HCT116 (cell line): ENCODE measurements around the gene SIVA1. TPM values are rescaled to one million over a fixed set of nuclear protein-coding genes. Genes with fewer than 3 reads are reported as not detected.

ENCODE experiments used
- ATAC-seq: fragments of 200-7000 bp; cut with Tn5 transposase; 2 replicates; pipeline ENCODE4 v1.9.1; 2020; ENCODE audit warnings: mild to moderate bottlenecking, moderate library complexity
- BruUV-seq: library from RNA; stranded (reverse); fragments of 400-500 nt; replicated peaks from 2 replicates; lab custom pipeline; 2021; lab: Mats Ljungman, UMichigan
- CTCF ChIA-PET: fragments of 300-600 bp; sonication (Branson Sonifier 250); formaldehyde crosslinking; loops from one replicate; lab custom pipeline; 2021; ENCODE audit warnings: antibody characterized with exemption; lab: Charles Lee
- POLR2A ChIA-PET: fragments of 300-600, 350-600 bp; sonication (Branson Sonifier 250); formaldehyde crosslinking; loops from one replicate; lab custom pipeline; 2021; ENCODE audit warnings: antibody characterized with exemption; lab: Charles Lee
- RAD21 ChIA-PET, 2 experiments: fragments of 300-600 bp; sonication (Branson Sonifier 250); formaldehyde crosslinking; loops; one replicate each; lab custom pipeline; 2023; ENCODE audit warnings: low total read pairs in 2 of 2; ENCODE audit not compliant: uncharacterized antibody in 2 of 2, unreplicated experiment in 2 of 2, low non-redundant PET in 1 of 2; lab: Charles Lee
- DNase-seq: peaks from one replicate; pipeline ENCODE4 v3.0.0-alpha.2; 2010; ENCODE audit warnings: low read depth, low spot score
- H2AFZ ChIP-seq: fragments of 200-600 bp; shearing (Covaris generic), sonication (generic); 2 replicates; pipeline ENCODE4 v1.6.1; 2017; ENCODE audit warnings: low read depth, mixed run types, mixed read lengths, antibody characterized with exemption, low read length; ENCODE audit not compliant: poor library complexity, severe bottlenecking
- H3K27ac ChIP-seq: 2 replicates; pipeline ENCODE4 v1.5.1; 2012; ENCODE audit warnings: low read depth, low read length
- H3K27me3 ChIP-seq: fragments of 200-600 bp; sonication (generic); 2 replicates; pipeline ENCODE4 v1.6.1; 2016; ENCODE audit warnings: mixed run types, low read length, mixed read lengths; ENCODE audit not compliant: insufficient read depth
- H3K36me3 ChIP-seq, 2 experiments: fragments of 200-500 bp in 1 of 2; fragments of 200-600 bp in 1 of 2; sonication (Bioruptor generic) in 1 of 2; sonication (generic) in 1 of 2; 2 replicates each; pipeline versions ENCODE4 v1.5.1 to v1.6.1; 2014 to 2016; ENCODE audit warnings: low read length in 2 of 2, inconsistent platforms in 1 of 2, mixed read lengths in 1 of 2, mixed run types in 1 of 2; ENCODE audit not compliant: insufficient read depth in 2 of 2, control insufficient read depth in 1 of 2
- H3K4me1 ChIP-seq, 2 experiments: fragments of 200-600 bp in 1 of 2; sonication (generic) in 1 of 2; 2 replicates each; pipeline versions ENCODE4 v1.5.1 to v1.6.1; 2012 to 2017; ENCODE audit warnings: low read length in 2 of 2, inconsistent platforms in 1 of 2, mild to moderate bottlenecking in 1 of 2, mixed read lengths in 1 of 2, mixed run types in 1 of 2, moderate library complexity in 1 of 2; ENCODE audit not compliant: insufficient read depth in 2 of 2, control insufficient read depth in 1 of 2
- H3K4me2 ChIP-seq: fragments of 200-600 bp; sonication (generic); 2 replicates; pipeline ENCODE4 v1.6.1; 2017; ENCODE audit warnings: mixed run types, low read length, mixed read lengths
- H3K4me3 ChIP-seq, 2 experiments: fragments of 200-600 bp in 1 of 2; sonication (generic) in 1 of 2; replicated peaks in 1 of 2; 2 replicates each; pipeline ENCODE4 v1.5.1; 2011 to 2016; ENCODE audit warnings: low read length in 2 of 2, control low read depth in 1 of 2, low read depth in 1 of 2, mild to moderate bottlenecking in 1 of 2, mixed read lengths in 1 of 2, mixed run types in 1 of 2
- H3K79me2 ChIP-seq: fragments of 200-600 bp; sonication (generic); 2 replicates; pipeline ENCODE4 v1.6.1; 2017; ENCODE audit warnings: mild to moderate bottlenecking, mixed run types, low read length, moderate library complexity, mixed read lengths; ENCODE audit not compliant: insufficient read depth
- H3K9ac ChIP-seq: fragments of 200-600 bp; sonication (generic); 2 replicates; pipeline ENCODE4 v1.6.1; 2016; ENCODE audit warnings: low read length, mixed read lengths
- H3K9me2 ChIP-seq: fragments of 200-600 bp; sonication (generic), shearing (Covaris generic); 2 replicates; pipeline ENCODE4 v1.6.1; 2017; ENCODE audit warnings: mixed run types, mild to moderate bottlenecking, moderate library complexity; ENCODE audit not compliant: insufficient read depth
- H3K9me3 ChIP-seq, 2 experiments: fragments of 200-500 bp in 1 of 2; fragments of 200-600 bp in 1 of 2; sonication (Bioruptor generic) in 1 of 2; sonication (generic) in 1 of 2; 2 replicates each; pipeline ENCODE4 v1.6.1; 2014 to 2017; ENCODE audit warnings: low read length in 2 of 2, mixed read lengths in 2 of 2, inconsistent platforms in 1 of 2, low read depth in 1 of 2, mild to moderate bottlenecking in 1 of 2, mixed run types in 1 of 2, moderate library complexity in 1 of 2; ENCODE audit not compliant: control insufficient read depth in 1 of 2, insufficient read depth in 1 of 2
- H4K20me1 ChIP-seq: fragments of 200-600 bp; sonication (generic), shearing (Covaris generic); 2 replicates; pipeline ENCODE4 v1.6.1; 2017; ENCODE audit warnings: mixed run types, mild to moderate bottlenecking, moderate library complexity; ENCODE audit not compliant: insufficient read depth
- CTCF ChIP-seq, 3 experiments: fragments of 200-600 bp in 1 of 3; sonication (generic) in 1 of 3; IDR thresholded peaks in 2 of 3; conservative IDR thresholded peaks in 1 of 3; 2 replicates each; pipeline ENCODE4 v1.5.1; 2012 to 2017; ENCODE audit warnings: low read depth in 2 of 3, low read length in 2 of 3, antibody characterized with exemption in 1 of 3, borderline replicate concordance in 1 of 3, control low read depth in 1 of 3, mild to moderate bottlenecking in 1 of 3, mixed read lengths in 1 of 3, mixed run types in 1 of 3, moderate library complexity in 1 of 3; ENCODE audit not compliant: insufficient read depth in 1 of 3
- EGR1 ChIP-seq: IDR thresholded peaks from 2 replicates; pipeline ENCODE4 v1.6.1; 2012; ENCODE audit warnings: low read depth
- ELF1 ChIP-seq: IDR thresholded peaks from 2 replicates; pipeline ENCODE4 v1.6.1; 2012; ENCODE audit warnings: low read depth, borderline replicate concordance
- FOSL1 ChIP-seq: IDR thresholded peaks from 2 replicates; pipeline ENCODE4 v1.6.1; 2012; ENCODE audit warnings: low read depth
- JUND ChIP-seq: IDR thresholded peaks from 2 replicates; pipeline ENCODE4 v1.6.1; 2012
- MAX ChIP-seq: IDR thresholded peaks from 2 replicates; pipeline ENCODE4 v1.6.1; 2012
- POLR2AphosphoS5 ChIP-seq: IDR thresholded peaks from 2 replicates; pipeline ENCODE4 v1.6.1; 2011; ENCODE audit warnings: mild to moderate bottlenecking, low read depth, low read length, moderate library complexity
- SIN3A ChIP-seq: IDR thresholded peaks from 2 replicates; pipeline ENCODE4 v1.6.1; 2012; ENCODE audit warnings: low read depth
- TCF7L2 ChIP-seq: IDR thresholded peaks from 2 replicates; pipeline ENCODE4 v1.7.0; 2011; ENCODE audit warnings: borderline replicate concordance, inconsistent platforms; ENCODE audit not compliant: insufficient read depth, insufficient read length; ENCODE audit errors: extremely low read depth
- ZFX ChIP-seq: fragments of 450-650 bp; IDR thresholded peaks from 2 replicates; pipeline ENCODE4 v1.6.1; 2017
- ZNF274 ChIP-seq: fragments of 200-500 bp; sonication (Bioruptor generic); IDR thresholded peaks from 2 replicates; pipeline ENCODE4 v1.6.1; 2014; ENCODE audit warnings: mild to moderate bottlenecking, low read depth, low read length, inconsistent platforms
- intact Hi-C: fragments of 100-400 bp; cut with micrococcal nuclease; formaldehyde crosslinking; loops from 2 replicates; pipeline ENCODE4 v1.10.0; 2022
- total RNA-seq: library from RNA; stranded (reverse); gene quantifications from one replicate; pipeline ENCODE4 v1.2.1, GENCODE V29; 2021; ENCODE audit not compliant: unreplicated experiment

The SIVA1 gene
- total RNA-seq, 1 experiment from 2014 or later, result 141 TPM

- intact Hi-C loops, result no loop called here
- POLR2A ChIA-PET, result no interaction called here
- TF ChIP-seq ZNF274, result no peak
- TF ChIP-seq ELF1, result no peak
- no peak for TF ChIP-seq TCF7L2
- no peak for TF ChIP-seq CTCF (IDR thresholded peaks at IDR 0.05 in 2 of 3, conservative IDR thresholded peaks at IDR 0.05 in 1 of 3; ENCODE audit: borderline replicate concordance in 1 of 3, insufficient read depth in 1 of 3, low read depth in 2 of 3, low read length in 2 of 3)
- no peak for TF ChIP-seq FOSL1
- no peak for TF ChIP-seq JUND
- TF ChIP-seq, all 23 proteins: peak for 0
- Histone ChIP-seq H3K27ac (no peak overlapping the region), H3K4me3 (no peak overlapping the region), H4K20me1 (no peaks in the 10 kb centered on the region), H2AFZ (no peak overlapping the region), H3K9me2 (no peaks in the 10 kb centered on the region), H3K4me2 (no peak overlapping the region), H3K4me1 (peaks cover 18 to 19% of the 10 kb centered on the region in 2 experiments), H3K36me3 (no peaks in the 10 kb centered on the region), H3K79me2 (no peaks in the 10 kb centered on the region), H3K9me3 (no peaks in the 10 kb centered on the region), H3K27me3 (no peaks in the 10 kb centered on the region), H3K9ac (no peak overlapping the region)
- no TSS peak for BruUV-seq
- ChIA-PET CTCF (no interaction called here), RAD21 (no interaction called here)
- ATAC-seq (no peak), DNase-seq (no peak)
These were observed 18.4 kb upstream of the SIVA1 start for GRCh38 chr14:104734601-104734990.

- ChIA-PET POLR2A (no interaction called here), RAD21 (no interaction called here), CTCF (no interaction called here)
- Histone ChIP-seq H3K36me3 (no peaks in the 10 kb centered on the region), H3K4me1 (peaks cover 18 to 19% of the 10 kb centered on the region in 2 experiments), H2AFZ (no peak overlapping the region), H3K27me3 (no peaks in the 10 kb centered on the region), H3K4me3 (no peak overlapping the region), H4K20me1 (no peaks in the 10 kb centered on the region), H3K9me3 (no peaks in the 10 kb centered on the region), H3K9me2 (no peaks in the 10 kb centered on the region), H3K4me2 (no peak overlapping the region), H3K9ac (no peak overlapping the region), H3K27ac (no peak overlapping the region), H3K79me2 (no peaks in the 10 kb centered on the region)
- intact Hi-C loops, result no loop called here
- TF ChIP-seq MAX (no peak), EGR1 (no peak), FOSL1 (no peak), JUND (no peak), TCF7L2 (no peak), POLR2AphosphoS5 (no peak), SIN3A (no peak), ZFX (no peak)
- BruUV-seq, result no TSS peak
- DNase-seq (no peak), ATAC-seq (no peak)
These were observed 17.8 kb upstream of the SIVA1 start for GRCh38 chr14:104734991-104735779.
